ENCODE results near the gene PNN.

GRCh38 chr14:39228044-39228443, 53.0 kb downstream of the PNN start:
- no peak for TF ChIP-seq CTCF (IDR thresholded peaks at IDR 0.05)
- TF ChIP-seq POLR2A (IDR thresholded peaks at IDR 0.05) = no peak

Measured in breast epithelium (tissue), 3 donors.